ENCODE measurements around the gene PLEKHG1.

GRCh38 chr6:150627585-150628025 lies 27.9 kb downstream of the PLEKHG1 start:
- TF ChIP-seq CTCF (IDR thresholded peaks at IDR 0.05) = no peak
- TF ChIP-seq POLR2A (IDR thresholded peaks at IDR 0.05) = no peak
- no peak for TF ChIP-seq POLR2AphosphoS5 (IDR thresholded peaks at IDR 0.05)
- TF ChIP-seq EP300 (IDR thresholded peaks at IDR 0.05) = no peak
